PFSK-1 (cell line): ENCODE data around the gene CRIP2.

Experiments used
- FOXP2 ChIP-seq: optimal IDR thresholded peaks from 2 replicates; pipeline ENCODE3; 2011; ENCODE audit warnings: borderline replicate concordance, control low read depth, inconsistent platforms; ENCODE audit not compliant: insufficient read depth; ENCODE audit errors: extremely low read length, extremely low read depth
- POLR2AphosphoS5 ChIP-seq: IDR thresholded peaks from 2 replicates; pipeline ENCODE4 v1.6.1; 2012; ENCODE audit warnings: low read depth, mild to moderate bottlenecking, control low read depth, low read length, moderate library complexity
- SIN3A ChIP-seq: IDR thresholded peaks from 2 replicates; pipeline ENCODE4 v1.6.1; 2012; ENCODE audit warnings: mild to moderate bottlenecking, low read length, moderate library complexity, borderline replicate concordance; ENCODE audit not compliant: insufficient read depth
- TAF1 ChIP-seq: IDR thresholded peaks from 2 replicates; pipeline ENCODE4 v1.6.1; 2012; ENCODE audit warnings: low read length, control low read depth, borderline replicate concordance; ENCODE audit not compliant: insufficient read depth
- TF ChIP-seq, protein P1 (sequence below), 2 experiments: IDR thresholded peaks; 2 replicates each; pipeline versions ENCODE4 v1.6.1 to v1.8.0; 2011 to 2012; ENCODE audit warnings: low read depth in 2 of 2, low read length in 2 of 2, control low read depth in 1 of 2, inconsistent platforms in 1 of 2, mild to moderate bottlenecking in 1 of 2, moderate library complexity in 1 of 2; ENCODE audit not compliant: insufficient read depth in 1 of 2

Gene CRIP2

DNA sequence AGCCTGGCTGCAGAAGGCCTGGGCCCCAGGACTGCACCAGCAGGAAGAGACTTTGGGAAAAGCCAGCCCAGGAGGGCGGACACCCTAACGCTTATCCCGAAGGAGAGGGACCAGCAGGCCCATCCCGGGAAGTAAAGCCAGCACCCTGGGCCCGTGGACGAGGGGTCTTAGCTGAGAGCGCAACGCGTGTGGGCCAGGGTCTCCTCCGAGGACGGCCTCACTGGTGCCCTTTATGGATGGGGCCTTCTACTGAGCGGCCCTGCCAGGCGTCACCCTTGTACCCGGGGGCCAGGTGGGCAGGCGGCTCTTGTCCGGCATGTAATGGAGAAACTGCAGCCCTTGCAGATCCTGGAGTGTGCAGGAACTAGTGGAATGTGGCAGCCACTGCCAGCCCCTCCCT is 30.5 kb downstream of the CRIP2 start:
- TF ChIP-seq POLR2AphosphoS5: no peak
- TF ChIP-seq SIN3A: no peak
- TF ChIP-seq, protein P1, sequence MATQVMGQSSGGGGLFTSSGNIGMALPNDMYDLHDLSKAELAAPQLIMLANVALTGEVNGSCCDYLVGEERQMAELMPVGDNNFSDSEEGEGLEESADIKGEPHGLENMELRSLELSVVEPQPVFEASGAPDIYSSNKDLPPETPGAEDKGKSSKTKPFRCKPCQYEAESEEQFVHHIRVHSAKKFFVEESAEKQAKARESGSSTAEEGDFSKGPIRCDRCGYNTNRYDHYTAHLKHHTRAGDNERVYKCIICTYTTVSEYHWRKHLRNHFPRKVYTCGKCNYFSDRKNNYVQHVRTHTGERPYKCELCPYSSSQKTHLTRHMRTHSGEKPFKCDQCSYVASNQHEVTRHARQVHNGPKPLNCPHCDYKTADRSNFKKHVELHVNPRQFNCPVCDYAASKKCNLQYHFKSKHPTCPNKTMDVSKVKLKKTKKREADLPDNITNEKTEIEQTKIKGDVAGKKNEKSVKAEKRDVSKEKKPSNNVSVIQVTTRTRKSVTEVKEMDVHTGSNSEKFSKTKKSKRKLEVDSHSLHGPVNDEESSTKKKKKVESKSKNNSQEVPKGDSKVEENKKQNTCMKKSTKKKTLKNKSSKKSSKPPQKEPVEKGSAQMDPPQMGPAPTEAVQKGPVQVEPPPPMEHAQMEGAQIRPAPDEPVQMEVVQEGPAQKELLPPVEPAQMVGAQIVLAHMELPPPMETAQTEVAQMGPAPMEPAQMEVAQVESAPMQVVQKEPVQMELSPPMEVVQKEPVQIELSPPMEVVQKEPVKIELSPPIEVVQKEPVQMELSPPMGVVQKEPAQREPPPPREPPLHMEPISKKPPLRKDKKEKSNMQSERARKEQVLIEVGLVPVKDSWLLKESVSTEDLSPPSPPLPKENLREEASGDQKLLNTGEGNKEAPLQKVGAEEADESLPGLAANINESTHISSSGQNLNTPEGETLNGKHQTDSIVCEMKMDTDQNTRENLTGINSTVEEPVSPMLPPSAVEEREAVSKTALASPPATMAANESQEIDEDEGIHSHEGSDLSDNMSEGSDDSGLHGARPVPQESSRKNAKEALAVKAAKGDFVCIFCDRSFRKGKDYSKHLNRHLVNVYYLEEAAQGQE (IDR thresholded peaks at IDR 0.05; ENCODE audit: insufficient read depth in 1 of 2, low read depth in 2 of 2, low read length in 2 of 2): no peak

DNA sequence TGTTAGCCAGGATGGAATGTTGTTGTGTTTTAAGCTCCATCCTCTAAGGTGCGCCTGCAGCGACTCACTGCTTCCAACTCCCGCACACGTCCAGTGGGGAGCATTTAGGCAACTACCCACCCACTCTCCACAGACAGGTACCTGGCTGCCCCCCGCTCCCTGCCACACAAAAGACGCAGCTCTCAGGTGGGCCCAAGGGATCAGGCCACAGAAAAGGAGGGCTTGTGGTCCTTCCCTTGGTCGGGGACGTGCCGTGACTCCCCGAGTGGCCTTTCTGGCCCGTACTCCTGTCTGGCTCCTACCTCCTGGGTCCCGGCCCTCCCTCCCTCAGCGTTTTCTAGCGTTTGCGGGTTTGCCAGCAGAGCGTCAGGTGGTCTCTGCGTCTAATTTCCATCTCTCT is 32.6 kb downstream of the CRIP2 start:
- TF ChIP-seq FOXP2 (no peak), SIN3A (no peak), POLR2AphosphoS5 (no peak), TAF1 (no peak)
- TF ChIP-seq, protein P1 (IDR thresholded peaks at IDR 0.05; ENCODE audit: insufficient read depth in 1 of 2, low read depth in 2 of 2, low read length in 2 of 2): no peak

DNA sequence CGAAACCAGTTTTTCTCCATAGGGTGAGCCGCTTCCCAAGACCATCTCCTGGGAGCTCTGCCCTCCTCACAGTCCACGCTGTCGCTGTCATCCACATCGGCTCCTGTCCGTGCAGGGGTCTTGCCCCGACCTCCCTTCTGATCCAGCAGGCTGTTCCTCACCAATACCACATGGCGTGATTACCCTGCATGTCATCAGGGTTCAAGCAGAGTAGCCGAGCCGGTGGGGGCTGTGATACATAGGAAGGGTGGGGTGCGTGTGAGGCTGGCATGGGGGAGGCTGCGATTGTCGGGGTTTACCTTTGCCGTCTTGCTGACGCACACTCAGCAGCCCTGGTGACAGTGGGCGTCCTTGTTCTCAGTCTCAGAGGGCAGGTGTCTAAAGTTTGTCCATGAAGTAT is 33.4 kb downstream of the CRIP2 start:
- TF ChIP-seq TAF1: no peak
- TF ChIP-seq SIN3A: no peak
- TF ChIP-seq, protein P1 (IDR thresholded peaks at IDR 0.05; ENCODE audit: insufficient read depth in 1 of 2, low read depth in 2 of 2, low read length in 2 of 2): no peak
- no peak for TF ChIP-seq FOXP2
- TF ChIP-seq POLR2AphosphoS5: no peak

DNA sequence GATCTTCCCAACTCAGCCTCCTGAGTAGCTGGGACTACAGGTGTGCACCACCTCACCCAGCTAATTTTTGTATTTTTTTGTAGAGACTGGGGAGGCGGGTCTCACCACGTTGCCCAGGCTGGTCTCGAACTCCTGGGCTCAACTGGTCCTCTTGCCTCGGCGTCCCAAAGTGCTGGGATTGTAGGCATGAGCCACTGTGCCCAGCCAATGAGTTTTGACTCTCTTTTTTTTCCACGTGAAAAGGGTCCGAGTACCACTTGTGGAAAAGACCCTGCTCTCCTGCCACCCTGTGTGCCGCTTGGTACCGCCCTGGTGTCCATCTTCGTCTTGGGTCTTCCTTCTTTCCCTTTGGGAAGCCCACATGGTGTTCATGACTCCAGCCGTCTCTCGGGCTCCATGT is 34.0 kb downstream of the CRIP2 start:
- TF ChIP-seq FOXP2 (no peak), TAF1 (no peak), POLR2AphosphoS5 (no peak), SIN3A (no peak)
- TF ChIP-seq, protein P1 (IDR thresholded peaks at IDR 0.05; ENCODE audit: insufficient read depth in 1 of 2, low read depth in 2 of 2, low read length in 2 of 2): no peak

DNA sequence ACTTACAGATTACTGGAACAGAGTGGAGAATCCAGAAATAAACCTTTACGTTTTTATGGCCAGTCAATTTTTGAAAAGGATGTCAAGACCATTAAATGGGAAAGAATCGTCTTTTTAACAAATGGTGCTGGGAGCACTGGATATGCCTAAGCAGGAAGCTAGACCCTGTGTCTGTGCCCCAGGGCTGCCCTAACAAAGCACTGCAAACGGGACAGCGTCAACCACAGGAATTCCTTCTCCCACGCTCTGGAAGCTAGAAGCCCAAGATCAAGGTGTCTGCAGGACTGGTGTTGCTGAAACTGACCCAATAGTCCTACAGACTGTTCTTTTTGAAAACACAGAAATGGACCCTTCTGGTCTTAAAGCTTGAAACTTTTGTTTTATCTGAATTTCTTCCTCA is 42.5 kb downstream of the CRIP2 start:
- TF ChIP-seq, protein P1 (IDR thresholded peaks at IDR 0.05; ENCODE audit: insufficient read depth in 1 of 2, low read depth in 2 of 2, low read length in 2 of 2): no peak
- TF ChIP-seq TAF1: no peak
- TF ChIP-seq POLR2AphosphoS5: no peak
- TF ChIP-seq SIN3A: no peak
- no peak for TF ChIP-seq FOXP2
